ENCODE results near the gene IRF8. TPM values are rescaled to one million over a fixed set of nuclear protein-coding genes. Genes with fewer than 3 reads are reported as not detected.

The IRF8 gene
- total and polyA plus RNA-seq, 2 donors (not counting 1 experiment from before 2014, with no cell fraction given): 0.14 TPM; not detected in 1

GRCh38 chr16:85869785-85870558 lies 29.0 kb upstream of the IRF8 start:
- DNase-seq (ENCODE audit: low read depth in 2 of 2): no peak
- no peaks in the 10 kb centered on the region for H4K20me1 ChIP-seq (ENCODE audit: control insufficient read depth, extremely low read depth, insufficient read depth, low read length)
- no peaks in the 10 kb centered on the region for H3K9me3 ChIP-seq (ENCODE audit: control insufficient read depth, insufficient read depth, low read depth, low read length)
- no peaks in the 10 kb centered on the region for H3K4me1 ChIP-seq (ENCODE audit: control insufficient read depth, extremely low read depth, insufficient read depth, low read length)
- no peak overlapping the region for H3K9ac ChIP-seq (ENCODE audit: insufficient read depth, low read length)
- no peaks in the 10 kb centered on the region for H3K79me2 ChIP-seq (ENCODE audit: control insufficient read depth, insufficient read depth, low read length)
- H3K27me3 ChIP-seq (ENCODE audit: control insufficient read depth, insufficient read depth, low read length): peaks cover 24% of the 10 kb centered on the region
- no peak overlapping the region for H3K4me2 ChIP-seq (ENCODE audit: extremely low read depth, insufficient read depth, low read length)
- H3K4me3 ChIP-seq (replicated peaks in 1 of 4; ENCODE audit: control extremely low read depth in 1 of 4, insufficient read depth in 1 of 4, low read depth in 3 of 4, low read length in 4 of 4): no peak overlapping the region
- no peak overlapping the region for H3K27ac ChIP-seq (ENCODE audit: insufficient read depth, low read length)
- TF ChIP-seq EZH2 (IDR thresholded peaks at IDR 0.05; ENCODE audit: low read length, missing control alignments): no peak
- TF ChIP-seq CTCF (conservative IDR thresholded peaks at IDR 0.05 in 1 of 2, IDR thresholded peaks at IDR 0.05 in 1 of 2; ENCODE audit: low read depth in 1 of 2, low read length in 2 of 2): no peak
- H3K36me3 ChIP-seq (ENCODE audit: control insufficient read depth, insufficient read depth, low read length): no peaks in the 10 kb centered on the region
- H2AFZ ChIP-seq (ENCODE audit: low read length): no peak overlapping the region

- Histone ChIP-seq H3K9me3 (ENCODE audit: control insufficient read depth, insufficient read depth, low read depth, low read length) (no peaks in the 10 kb centered on the region), H3K79me2 (ENCODE audit: control insufficient read depth, insufficient read depth, low read length) (no peaks in the 10 kb centered on the region), H3K27ac (ENCODE audit: insufficient read depth, low read length) (no peak overlapping the region), H3K4me1 (ENCODE audit: control insufficient read depth, extremely low read depth, insufficient read depth, low read length) (no peaks in the 10 kb centered on the region), H3K36me3 (ENCODE audit: control insufficient read depth, insufficient read depth, low read length) (no peaks in the 10 kb centered on the region), H3K27me3 (ENCODE audit: control insufficient read depth, insufficient read depth, low read length) (peaks cover 24% of the 10 kb centered on the region), H3K4me2 (ENCODE audit: extremely low read depth, insufficient read depth, low read length) (no peak overlapping the region), H4K20me1 (ENCODE audit: control insufficient read depth, extremely low read depth, insufficient read depth, low read length) (no peaks in the 10 kb centered on the region), H3K9ac (ENCODE audit: insufficient read depth, low read length) (no peak overlapping the region), H3K4me3 (replicated peaks in 1 of 4; ENCODE audit: control extremely low read depth in 1 of 4, insufficient read depth in 1 of 4, low read depth in 3 of 4, low read length in 4 of 4) (no peak overlapping the region), H2AFZ (ENCODE audit: low read length) (no peak overlapping the region)
- DNase-seq (ENCODE audit: low read depth in 2 of 2): no peak
- TF ChIP-seq EZH2 (IDR thresholded peaks at IDR 0.05; ENCODE audit: low read length, missing control alignments) (no peak), CTCF (conservative IDR thresholded peaks at IDR 0.05 in 1 of 2, IDR thresholded peaks at IDR 0.05 in 1 of 2; ENCODE audit: low read depth in 1 of 2, low read length in 2 of 2) (no peak)
Measured at GRCh38 chr16:85871756-85872155, 27.2 kb upstream of the IRF8 start.

GRCh38 chr16:85872734-85873133 lies 26.2 kb upstream of the IRF8 start:
- Histone ChIP-seq H3K9me3 (ENCODE audit: control insufficient read depth, insufficient read depth, low read depth, low read length) (no peaks in the 10 kb centered on the region), H3K27me3 (ENCODE audit: control insufficient read depth, insufficient read depth, low read length) (peaks cover 16% of the 10 kb centered on the region)

More at GRCh38 chr16:85872734-85873133, 26.2 kb upstream of the IRF8 start:
- DNase-seq (ENCODE audit: low read depth in 2 of 2): no peak
- Histone ChIP-seq H3K4me2 (ENCODE audit: extremely low read depth, insufficient read depth, low read length) (no peak overlapping the region), H3K27ac (ENCODE audit: insufficient read depth, low read length) (no peak overlapping the region), H2AFZ (ENCODE audit: low read length) (no peak overlapping the region), H3K9ac (ENCODE audit: insufficient read depth, low read length) (no peak overlapping the region), H3K36me3 (ENCODE audit: control insufficient read depth, insufficient read depth, low read length) (no peaks in the 10 kb centered on the region), H3K4me3 (replicated peaks in 1 of 4; ENCODE audit: control extremely low read depth in 1 of 4, insufficient read depth in 1 of 4, low read depth in 3 of 4, low read length in 4 of 4) (no peak overlapping the region), H3K4me1 (ENCODE audit: control insufficient read depth, extremely low read depth, insufficient read depth, low read length) (no peaks in the 10 kb centered on the region), H4K20me1 (ENCODE audit: control insufficient read depth, extremely low read depth, insufficient read depth, low read length) (no peaks in the 10 kb centered on the region), H3K79me2 (ENCODE audit: control insufficient read depth, insufficient read depth, low read length) (no peaks in the 10 kb centered on the region)
- TF ChIP-seq CTCF (conservative IDR thresholded peaks at IDR 0.05 in 1 of 2, IDR thresholded peaks at IDR 0.05 in 1 of 2; ENCODE audit: low read depth in 1 of 2, low read length in 2 of 2): no peak
- TF ChIP-seq EZH2 (IDR thresholded peaks at IDR 0.05; ENCODE audit: low read length, missing control alignments): no peak
